Hematopoietic multipotent progenitor cell treated with erythropoietin and hydrocortisone succinate and interleukin-3 and kit ligand, for 4 days (in vitro differentiated cells): Measurements from ENCODE around the gene ALK.

ENCODE experiments used
- DNase-seq: peaks from one replicate; pipeline ENCODE4 v3.0.0-alpha.2; 2015

The ALK gene

GRCh38 chr2:29238497-29238896, 682.9 kb downstream of the ALK start:
- DNase-seq, result peak; percentile 53

GRCh38 chr2:29236074-29236473, 685.3 kb downstream of the ALK start:
- DNase-seq, result no peak

- DNase-seq, result no peak
These were observed 686.0 kb downstream of the ALK start for GRCh38 chr2:29235411-29235810.

- no peak for DNase-seq
These were observed 688.0 kb downstream of the ALK start for GRCh38 chr2:29233428-29233827.

- no peak for DNase-seq
These were observed 689.3 kb downstream of the ALK start for GRCh38 chr2:29232041-29232440.

- DNase-seq, result no peak
These were observed 691.7 kb downstream of the ALK start for GRCh38 chr2:29229640-29230039.

- no peak for DNase-seq
These were observed 692.4 kb downstream of the ALK start for GRCh38 chr2:29228947-29229346.

- no peak for DNase-seq
These were observed 693.3 kb downstream of the ALK start for GRCh38 chr2:29227935-29228675.

- no peak for DNase-seq
These were observed 694.6 kb downstream of the ALK start for GRCh38 chr2:29226808-29227207.

GRCh38 chr2:29226375-29226774, 695.0 kb downstream of the ALK start:
- DNase-seq, result no peak

GRCh38 chr2:29225814-29226213, 695.6 kb downstream of the ALK start:
- no peak for DNase-seq

- DNase-seq, result no peak
These were observed 696.5 kb downstream of the ALK start for GRCh38 chr2:29224693-29225551.

GRCh38 chr2:29223851-29224692, 697.3 kb downstream of the ALK start:
- DNase-seq, result peak; percentile 57

GRCh38 chr2:29223257-29223656, 698.1 kb downstream of the ALK start:
- no peak for DNase-seq

GRCh38 chr2:29222381-29223179, 698.8 kb downstream of the ALK start:
- no peak for DNase-seq

GRCh38 chr2:29220506-29221270, 700.7 kb downstream of the ALK start:
- DNase-seq, result no peak

- no peak for DNase-seq
These were observed 702.0 kb downstream of the ALK start for GRCh38 chr2:29219374-29219773.

GRCh38 chr2:29218550-29219125, 702.7 kb downstream of the ALK start:
- no peak for DNase-seq

GRCh38 chr2:29218071-29218470, 703.3 kb downstream of the ALK start:
- DNase-seq, result no peak

GRCh38 chr2:29216609-29216909, 704.8 kb downstream of the ALK start:
- no peak for DNase-seq
